Ishikawa (cell line): Measurements from ENCODE around the gene RAD9B.

Experiments
- CEBPB ChIP-seq: IDR thresholded peaks from 2 replicates; pipeline ENCODE4 v1.6.1; 2012
- EGR1 ChIP-seq: IDR thresholded peaks from 2 replicates; pipeline ENCODE4 v1.6.1; 2012
- EP300 ChIP-seq: IDR thresholded peaks from 2 replicates; pipeline ENCODE4 v1.6.1; 2012; ENCODE audit warnings: borderline replicate concordance
- MAX ChIP-seq: IDR thresholded peaks from 2 replicates; pipeline ENCODE4 v1.6.1; 2012
- TEAD4 ChIP-seq: IDR thresholded peaks from 2 replicates; pipeline ENCODE4 v1.6.1; 2012
- ZBTB7A ChIP-seq: IDR thresholded peaks from 2 replicates; pipeline ENCODE4 v1.6.1; 2012; ENCODE audit warnings: low read depth

GRCh38 chr12:110498984-110499706 lies 3.0 kb upstream of the RAD9B start:
- no peak for TF ChIP-seq MAX
- TF ChIP-seq EP300 = no peak
- no peak for TF ChIP-seq TEAD4
- TF ChIP-seq ZBTB7A = no peak
- TF ChIP-seq EGR1 = no peak
- no peak for TF ChIP-seq CEBPB
